Thyroid gland (tissue), 4 donors: Measurements from ENCODE around the gene EP400. TPM values are rescaled to one million over a fixed set of nuclear protein-coding genes. Genes with fewer than 3 reads are reported as not detected.
A peak's percentile ranks its signal among the peaks of the same experiment; 100 is the strongest.

Source experiments
- DNase-seq, 2 donors: peaks; one replicate each; pipeline ENCODE4 v3.0.0-alpha.2; 2019
- H3K27ac ChIP-seq, 3 donors: fragments of 200-600 bp; sonication (generic); 1 replicate in 2 of 3; 2 replicates in 1 of 3; pipeline ENCODE4 v1.5.1; 2016 to 2019; ENCODE audit warnings: mild to moderate bottlenecking in 1 of 3, moderate library complexity in 1 of 3
- H3K27me3 ChIP-seq: fragments of 200-600 bp; sonication (generic); one replicate; pipeline ENCODE4 v1.5.1; 2019
- H3K36me3 ChIP-seq, 2 donors: fragments of 200-600 bp; sonication (generic); one replicate each; pipeline ENCODE4 v1.5.1; 2016 to 2019
- H3K4me1 ChIP-seq, 2 donors: fragments of 200-600 bp; sonication (generic); one replicate each; pipeline ENCODE4 v1.5.1; 2017 to 2019
- H3K4me3 ChIP-seq, 3 donors: fragments of 200-600 bp; sonication (generic); replicated peaks in 1 of 3; 1 replicate in 2 of 3; 2 replicates in 1 of 3; pipeline ENCODE4 v1.5.1; 2016; ENCODE audit warnings: mild to moderate bottlenecking in 1 of 3
- H3K9me3 ChIP-seq: fragments of 200-600 bp; sonication (generic); one replicate; pipeline ENCODE4 v1.5.1; 2017
- POLR2A ChIP-seq, 2 donors: fragments of 450-650 bp; IDR thresholded peaks; one replicate each; pipeline ENCODE4 v1.6.1; 2017; ENCODE audit warnings: antibody characterized with exemption in 2 of 2, mild to moderate bottlenecking in 2 of 2, moderate library complexity in 1 of 2
- WGBS, 2 donors: methylation state at CpG; one replicate each; pipeline ENCODE4 v1.1.5; 2017; 5-methylcytosine and 5-hydroxymethylcytosine counted together
- intact Hi-C: fragments of 100-400 bp; cut with DNase I; formaldehyde crosslinking; loops from one replicate; pipeline ENCODE4 v1.15.1; 2023
- total RNA-seq, 4 donors: library from RNA; depleted of rRNA; stranded (reverse); fragments of >200 nt; gene quantifications; one replicate each; pipeline ENCODE4 v1.2.3, GENCODE V29; 2016
- TF ChIP-seq, protein P1 (sequence below), 6 experiments: fragments of 200-600 bp in 3 of 6; fragments of 450-650 bp in 3 of 6; sonication (generic) in 3 of 6; IDR thresholded peaks; one replicate each; pipeline ENCODE4 v1.5.1; 2016 to 2019; ENCODE audit warnings: antibody characterized with exemption in 6 of 6, mild to moderate bottlenecking in 2 of 6, inconsistent platforms in 1 of 6, moderate library complexity in 1 of 6

The EP400 gene
- total RNA-seq, 4 donors from 2014 or later: 22.1 to 51.8 (median 25.4) TPM

- Histone ChIP-seq H3K4me3 (no peak overlapping the region), H3K36me3 (peaks cover 0 to 5% of the 10 kb centered on the region in 2 donors), H3K27ac (no peak overlapping the region), H3K9me3 (no peaks in the 10 kb centered on the region), H3K27me3 (no peaks in the 10 kb centered on the region), H3K4me1 (peaks cover 17 to 29% of the 10 kb centered on the region in 2 donors)
- WGBS, 2 donors: 86 to 88% methylated on average over 8 of the region's 8 CpGs
- no peak for DNase-seq
- TF ChIP-seq, protein P1, sequence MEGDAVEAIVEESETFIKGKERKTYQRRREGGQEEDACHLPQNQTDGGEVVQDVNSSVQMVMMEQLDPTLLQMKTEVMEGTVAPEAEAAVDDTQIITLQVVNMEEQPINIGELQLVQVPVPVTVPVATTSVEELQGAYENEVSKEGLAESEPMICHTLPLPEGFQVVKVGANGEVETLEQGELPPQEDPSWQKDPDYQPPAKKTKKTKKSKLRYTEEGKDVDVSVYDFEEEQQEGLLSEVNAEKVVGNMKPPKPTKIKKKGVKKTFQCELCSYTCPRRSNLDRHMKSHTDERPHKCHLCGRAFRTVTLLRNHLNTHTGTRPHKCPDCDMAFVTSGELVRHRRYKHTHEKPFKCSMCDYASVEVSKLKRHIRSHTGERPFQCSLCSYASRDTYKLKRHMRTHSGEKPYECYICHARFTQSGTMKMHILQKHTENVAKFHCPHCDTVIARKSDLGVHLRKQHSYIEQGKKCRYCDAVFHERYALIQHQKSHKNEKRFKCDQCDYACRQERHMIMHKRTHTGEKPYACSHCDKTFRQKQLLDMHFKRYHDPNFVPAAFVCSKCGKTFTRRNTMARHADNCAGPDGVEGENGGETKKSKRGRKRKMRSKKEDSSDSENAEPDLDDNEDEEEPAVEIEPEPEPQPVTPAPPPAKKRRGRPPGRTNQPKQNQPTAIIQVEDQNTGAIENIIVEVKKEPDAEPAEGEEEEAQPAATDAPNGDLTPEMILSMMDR (IDR thresholded peaks at IDR 0.05): no peak
- TF ChIP-seq POLR2A (IDR thresholded peaks at IDR 0.05): no peak
- intact Hi-C loops: no loop called here
These were observed 12.3 kb downstream of the EP400 start for GRCh38 chr12:131962069-131962468.

- 79 to 88% methylated on average over 4 of the region's 4 CpGs for WGBS, 2 donors
- no peaks in the 10 kb centered on the region for H3K9me3 ChIP-seq
- DNase-seq: no peak
- H3K36me3 ChIP-seq: peaks cover 0 to 5% of the 10 kb centered on the region in 2 donors
- H3K27ac ChIP-seq: no peak overlapping the region
- TF ChIP-seq, protein P1 (IDR thresholded peaks at IDR 0.05): no peak
- TF ChIP-seq POLR2A (IDR thresholded peaks at IDR 0.05): no peak
- intact Hi-C loops: no loop called here
- H3K27me3 ChIP-seq: no peaks in the 10 kb centered on the region
- H3K4me3 ChIP-seq: no peak overlapping the region
- H3K4me1 ChIP-seq: peaks cover 10 to 20% of the 10 kb centered on the region in 2 donors
These were observed 13.6 kb downstream of the EP400 start for GRCh38 chr12:131963381-131963780.

- intact Hi-C loops: no loop called here
- DNase-seq: no peak
- Histone ChIP-seq H3K4me3 (no peak overlapping the region), H3K36me3 (peaks cover 0 to 5% of the 10 kb centered on the region in 2 donors), H3K27me3 (no peaks in the 10 kb centered on the region), H3K9me3 (no peaks in the 10 kb centered on the region), H3K27ac (no peak overlapping the region), H3K4me1 (peaks cover 4% of the 10 kb centered on the region in 2 donors)
- WGBS, 2 donors: 88 to 95% methylated on average over 2 of the region's 2 CpGs
- no peak for TF ChIP-seq POLR2A (IDR thresholded peaks at IDR 0.05)
- TF ChIP-seq, protein P1 (IDR thresholded peaks at IDR 0.05): no peak
These were observed 15.3 kb downstream of the EP400 start for GRCh38 chr12:131965073-131965472.

DNA sequence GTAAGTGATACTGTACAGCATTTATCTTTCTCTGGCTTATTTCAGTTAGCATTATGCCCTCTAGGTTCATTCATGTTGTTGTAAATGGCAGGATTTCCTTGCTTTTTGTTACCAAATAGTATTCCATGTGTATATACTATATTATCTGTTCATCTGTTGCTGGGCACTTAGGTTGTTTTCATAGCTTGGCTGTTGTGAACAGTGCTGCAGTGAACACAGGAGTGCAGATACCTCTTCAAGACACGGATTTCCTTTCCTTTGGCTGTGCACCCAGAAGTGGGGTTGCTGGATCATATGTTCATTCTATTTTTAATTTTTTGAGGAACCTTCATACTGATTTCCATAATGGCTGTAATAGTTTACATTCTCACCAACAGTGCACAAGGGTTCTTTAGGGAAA is 21.5 kb downstream of the EP400 start:
- Histone ChIP-seq H3K4me1 (peaks cover 10 to 14% of the 10 kb centered on the region in 2 donors), H3K27me3 (no peaks in the 10 kb centered on the region), H3K9me3 (no peaks in the 10 kb centered on the region), H3K27ac (no peak overlapping the region), H3K4me3 (no peak overlapping the region), H3K36me3 (no peaks in the 10 kb centered on the region)
- intact Hi-C loops: no loop called here
- 8 to 22% methylated on average over 1 of the region's 1 CpG for WGBS, 2 donors
- peak in 1 of 2 donors; percentile 38 for DNase-seq
- TF ChIP-seq, protein P1 (IDR thresholded peaks at IDR 0.05): no peak
- TF ChIP-seq POLR2A (IDR thresholded peaks at IDR 0.05): no peak

DNA sequence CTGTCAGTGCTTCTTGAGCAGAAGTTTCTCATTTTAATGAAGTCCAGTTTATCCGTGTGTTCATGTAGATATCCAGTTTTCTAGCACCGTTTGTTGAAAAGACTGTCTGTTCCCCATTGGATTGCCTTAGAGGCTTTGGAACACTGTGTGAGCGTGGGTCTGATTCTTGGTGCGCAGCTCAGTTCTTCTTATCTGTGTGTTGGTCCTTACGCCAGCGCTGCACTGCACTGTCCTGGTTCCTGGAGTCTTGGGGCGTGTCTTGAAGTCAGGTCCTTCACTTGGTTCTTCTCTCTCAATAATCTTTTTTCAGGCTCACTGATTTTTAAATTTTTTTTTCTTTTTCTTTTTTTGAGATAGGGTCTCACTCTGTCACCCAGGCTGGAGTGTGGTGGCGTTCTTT is 25.5 kb downstream of the EP400 start:
- 94 to 95% methylated on average over 8 of the region's 8 CpGs for WGBS, 2 donors
- DNase-seq: no peak
- H3K36me3 ChIP-seq: peaks cover 0 to under 1% of the 10 kb centered on the region in 2 donors
- TF ChIP-seq, protein P1 (IDR thresholded peaks at IDR 0.05): no peak
- TF ChIP-seq POLR2A (IDR thresholded peaks at IDR 0.05): no peak
- H3K9me3 ChIP-seq: no peaks in the 10 kb centered on the region
- H3K4me1 ChIP-seq: peaks cover 10 to 14% of the 10 kb centered on the region in 2 donors
- intact Hi-C loops: no loop called here
- H3K27me3 ChIP-seq: no peaks in the 10 kb centered on the region
- H3K27ac ChIP-seq: no peak overlapping the region
- no peak overlapping the region for H3K4me3 ChIP-seq
